ENCODE measurements around the gene TOM1L2.
"Not testable (repeated sequence)": the region's sequence is repeated elsewhere in the genome, so short reads cannot be mapped to it uniquely, and the experiment has no call there.

Gene TOM1L2

GRCh38 chr17:17819111-17819510 lies 153.1 kb downstream of the TOM1L2 start:
- DNase-seq (ENCODE audit: low spot score): no peak

- DNase-seq (ENCODE audit: low spot score): no peak
These were observed 154.1 kb downstream of the TOM1L2 start for GRCh38 chr17:17818088-17818526.

- no peak for DNase-seq (ENCODE audit: low spot score)
These were observed 154.7 kb downstream of the TOM1L2 start for GRCh38 chr17:17817552-17817947.

DNA sequence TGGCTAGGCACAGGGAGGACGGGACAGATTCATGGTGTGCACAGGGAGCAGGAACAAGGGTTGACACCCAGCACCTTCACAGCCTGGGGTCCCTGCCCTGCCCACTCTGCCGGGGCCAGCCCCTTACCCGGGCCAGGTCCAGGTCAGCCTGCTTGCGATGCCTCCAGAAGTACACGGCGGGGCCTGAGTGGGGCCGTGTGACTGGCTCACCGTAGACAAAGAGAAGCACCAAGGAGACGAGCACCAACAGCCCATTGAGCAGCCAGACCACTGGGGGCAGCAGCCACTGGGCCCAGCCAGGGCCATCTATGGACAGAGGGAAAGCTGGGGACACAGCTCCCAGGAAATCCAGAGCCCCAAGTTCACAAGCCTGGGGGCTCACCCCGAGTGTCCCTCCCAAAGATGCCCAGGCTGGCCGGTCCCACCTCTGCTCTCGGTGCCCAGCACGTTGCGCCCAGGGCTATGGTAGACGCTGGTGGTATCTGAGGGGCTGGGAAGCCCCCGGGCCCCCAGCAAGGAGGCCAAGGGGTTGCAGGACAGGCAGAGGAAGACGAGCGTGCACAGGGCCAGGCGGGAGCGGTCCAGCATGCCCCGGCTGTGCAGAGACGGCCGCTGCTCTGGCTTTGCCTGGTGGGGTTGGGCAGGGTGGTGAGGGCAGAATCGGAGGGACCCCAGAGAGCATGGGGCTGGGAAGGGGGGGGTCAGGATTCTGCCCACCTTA lies 155.2 kb downstream of the TOM1L2 start:
- no peak for DNase-seq (ENCODE audit: low spot score)

DNA sequence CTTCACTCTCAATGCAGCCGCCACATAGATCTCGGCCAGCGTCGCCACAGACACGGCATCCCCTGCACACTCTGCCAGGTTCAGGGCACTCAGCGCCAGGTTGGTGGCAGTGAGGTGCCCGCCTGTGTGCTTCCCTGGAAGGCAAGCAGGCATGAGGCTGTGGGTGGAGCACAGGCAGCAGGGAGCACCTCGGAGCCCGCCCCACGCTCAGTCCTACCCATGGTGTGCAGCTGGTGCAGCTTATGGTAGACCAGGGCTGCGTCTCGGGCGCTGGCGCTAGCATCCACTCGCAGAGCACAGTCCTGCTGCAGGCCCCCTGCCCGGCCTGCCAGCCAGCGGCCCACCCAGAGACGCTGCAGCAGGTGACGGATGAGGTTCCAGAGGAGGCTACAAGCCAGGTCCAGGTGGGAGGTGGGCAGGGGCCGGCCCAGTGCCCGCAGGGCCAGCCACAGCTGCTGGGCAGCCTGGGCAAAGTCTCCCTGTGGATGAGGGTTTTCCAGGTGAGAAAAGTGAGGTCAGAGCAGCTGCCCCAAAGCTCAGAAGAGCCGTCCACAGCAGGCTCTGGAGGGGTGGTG lies 155.9 kb downstream of the TOM1L2 start:
- no peak for DNase-seq (ENCODE audit: low spot score)

GRCh38 chr17:17815436-17816200 lies 156.6 kb downstream of the TOM1L2 start:
- DNase-seq (ENCODE audit: low spot score): peak; percentile 56

GRCh38 chr17:17815062-17815406 lies 157.2 kb downstream of the TOM1L2 start:
- no peak for DNase-seq (ENCODE audit: low spot score)

- no peak for DNase-seq (ENCODE audit: low spot score)
These were observed 157.8 kb downstream of the TOM1L2 start for GRCh38 chr17:17814162-17815061.

DNA sequence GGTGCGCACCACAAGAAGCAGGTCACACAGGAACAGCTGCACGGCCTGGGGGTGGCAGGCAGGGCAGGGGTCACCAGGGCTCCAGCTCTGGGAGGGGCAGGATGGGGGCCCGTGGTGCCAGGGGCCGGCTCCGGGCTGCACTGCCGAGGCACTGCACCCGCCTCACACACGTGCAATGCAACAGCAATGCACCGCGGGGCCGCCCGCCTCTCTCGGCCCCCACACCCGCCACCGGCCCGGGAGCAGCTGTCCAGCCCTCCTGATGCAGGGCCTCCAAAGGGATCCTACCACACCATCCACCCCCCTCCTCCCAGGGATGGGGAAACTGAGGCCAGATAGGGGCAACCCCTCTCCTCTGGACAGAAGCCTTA lies 158.5 kb downstream of the TOM1L2 start:
- no peak for DNase-seq (ENCODE audit: low spot score)

- no peak for DNase-seq (ENCODE audit: low spot score)
These were observed 159.0 kb downstream of the TOM1L2 start for GRCh38 chr17:17813055-17813724.

DNA sequence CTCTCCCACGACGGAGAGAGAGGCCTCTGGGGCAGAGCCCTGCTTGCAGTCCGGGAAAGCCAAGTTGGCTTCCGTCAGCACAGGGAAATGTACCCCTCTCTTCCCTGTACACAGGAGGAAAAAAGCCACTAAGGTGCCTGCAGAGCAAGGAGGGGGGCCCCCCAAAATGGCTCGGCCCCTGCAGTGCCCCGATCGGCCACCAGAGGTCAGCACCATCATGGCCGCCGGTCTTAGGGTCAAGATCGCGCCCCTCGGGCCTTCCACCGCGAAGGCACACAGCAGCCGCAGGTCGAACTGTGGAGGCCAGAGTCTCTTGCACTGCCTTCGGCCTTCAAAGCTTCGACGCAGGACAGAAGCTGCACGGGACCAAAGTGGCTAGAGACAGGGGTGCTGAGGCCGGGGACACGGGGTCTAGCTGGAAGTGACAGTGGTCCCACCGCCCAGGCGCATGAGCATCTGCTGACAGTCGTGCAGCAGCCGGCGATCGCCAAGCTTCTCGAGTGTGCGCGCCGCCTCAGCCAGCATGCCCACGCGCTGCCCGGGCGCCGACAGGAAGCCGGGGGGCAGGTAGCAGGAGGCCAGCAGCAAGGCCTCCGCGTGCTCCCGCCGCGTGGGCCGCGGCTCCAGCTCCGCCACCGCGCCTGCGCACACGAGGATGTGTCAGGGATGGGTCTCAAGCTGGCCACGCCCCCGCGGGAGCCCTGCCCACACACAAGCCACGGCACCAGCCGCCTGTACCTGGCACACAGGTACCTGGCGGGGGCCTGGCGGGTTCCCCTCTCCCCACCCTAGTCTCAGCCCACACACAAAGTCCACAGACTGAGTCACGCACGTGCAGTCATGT lies 159.8 kb downstream of the TOM1L2 start:
- DNase-seq (ENCODE audit: low spot score): peak; percentile 50

- DNase-seq (ENCODE audit: low spot score): no peak
These were observed 160.6 kb downstream of the TOM1L2 start for GRCh38 chr17:17811381-17812210.

- DNase-seq (ENCODE audit: low spot score): no peak
These were observed 161.3 kb downstream of the TOM1L2 start for GRCh38 chr17:17810895-17811248.

DNA sequence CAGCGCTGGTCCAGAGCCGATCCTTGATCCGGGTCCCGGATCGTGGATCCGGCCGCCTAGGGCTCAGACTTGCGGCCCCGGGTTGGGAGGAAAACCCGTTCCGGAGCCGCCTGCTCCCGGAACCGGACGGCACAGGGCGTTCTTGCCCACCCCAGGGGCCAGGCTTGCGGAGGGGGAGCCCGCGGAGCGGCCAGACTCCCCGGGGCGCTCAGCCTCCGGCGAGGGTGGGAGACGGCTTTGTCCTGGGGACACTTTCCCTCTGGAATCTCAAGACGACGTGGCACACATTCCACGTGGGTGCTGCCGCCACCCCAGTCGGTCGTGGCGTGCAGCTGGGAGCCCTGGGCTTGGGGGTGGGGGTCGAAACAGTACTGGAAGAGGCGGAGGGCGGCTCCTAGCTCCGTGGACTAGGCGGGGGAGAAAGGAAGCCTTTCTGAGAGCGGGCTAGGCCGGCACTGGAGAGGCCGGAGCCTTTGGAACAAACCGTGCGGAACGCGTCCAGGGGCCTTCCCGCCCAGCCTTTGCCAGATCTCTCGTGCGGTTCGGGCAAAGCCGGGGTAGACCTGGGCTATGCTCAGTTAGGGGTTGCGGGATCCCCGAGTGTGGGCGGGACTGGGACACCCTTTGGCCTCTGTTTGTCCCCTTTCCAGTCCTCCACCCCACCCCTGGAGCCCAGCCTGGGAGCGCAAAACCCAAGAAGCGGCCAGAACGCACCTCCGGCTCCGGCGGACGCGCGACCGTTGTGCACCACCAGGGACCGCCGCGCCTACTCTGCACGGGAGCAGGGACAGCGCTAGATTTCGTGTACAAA lies 161.9 kb downstream of the TOM1L2 start:
- DNase-seq (ENCODE audit: low spot score): no peak

DNA sequence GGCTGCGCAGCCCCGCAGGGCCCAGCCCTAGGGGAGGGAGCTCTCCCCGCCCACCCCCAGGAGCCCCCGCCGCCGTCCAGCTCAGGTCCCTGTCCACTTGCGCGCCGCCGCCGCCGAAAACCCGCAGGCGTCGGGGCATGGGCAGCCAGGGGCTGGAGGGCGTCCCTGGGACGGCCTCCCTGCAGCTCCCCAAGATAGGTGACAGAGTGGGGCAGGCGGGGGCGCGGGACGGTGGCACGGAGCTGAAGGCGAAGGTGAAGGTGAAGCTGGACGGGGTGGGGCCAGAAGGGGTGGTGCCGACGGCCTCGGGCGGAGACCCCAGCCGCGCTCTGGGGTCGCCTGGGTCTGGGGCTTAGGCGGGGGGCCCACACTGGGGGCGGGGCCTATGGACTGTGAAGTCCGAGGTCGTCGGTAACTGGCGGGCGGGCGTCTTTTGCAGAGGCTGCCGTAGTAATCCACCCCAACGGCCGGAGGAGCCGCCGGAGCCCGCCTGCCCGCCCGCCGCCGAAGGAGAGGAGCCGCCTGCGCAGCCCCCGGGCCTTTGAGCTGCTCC lies 162.6 kb downstream of the TOM1L2 start:
- no peak for DNase-seq (ENCODE audit: low spot score)

- DNase-seq (ENCODE audit: low spot score): no peak
These were observed 163.3 kb downstream of the TOM1L2 start for GRCh38 chr17:17808706-17809432.

- not testable (repeated sequence) for DNase-seq (ENCODE audit: low spot score)
These were observed 164.0 kb downstream of the TOM1L2 start for GRCh38 chr17:17808200-17808599.

DNA sequence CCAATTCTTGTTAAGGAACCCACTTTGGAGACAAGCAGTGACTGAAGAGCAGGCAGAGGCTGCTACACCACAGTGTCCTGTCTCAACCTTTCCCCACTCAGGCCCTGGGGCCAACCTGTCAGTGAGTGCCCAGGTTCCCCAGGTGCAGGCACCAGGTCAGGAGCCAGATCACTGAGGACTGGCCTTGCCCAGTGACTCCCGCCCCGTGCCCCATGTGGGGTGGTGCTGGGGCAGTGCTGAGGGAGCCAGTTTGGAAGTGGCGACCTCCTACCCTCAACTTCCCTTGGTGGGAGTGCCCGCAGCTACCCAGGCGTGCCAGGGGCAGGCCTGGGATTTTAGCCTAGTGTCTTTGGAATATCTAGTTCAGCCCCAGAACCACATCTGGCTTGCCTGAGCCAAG lies 164.8 kb downstream of the TOM1L2 start:
- no peak for DNase-seq (ENCODE audit: low spot score)
